GM21526 (cell line): ENCODE data around the gene SCAP.

Source experiments
- ATAC-seq: cut with Tn5 transposase; IDR thresholded peaks from one replicate; pipeline ENCODE4 v1.9.1; 2021; ENCODE audit warnings: moderate library complexity; ENCODE audit not compliant: unreplicated experiment, low FRiP score

Gene SCAP

DNA sequence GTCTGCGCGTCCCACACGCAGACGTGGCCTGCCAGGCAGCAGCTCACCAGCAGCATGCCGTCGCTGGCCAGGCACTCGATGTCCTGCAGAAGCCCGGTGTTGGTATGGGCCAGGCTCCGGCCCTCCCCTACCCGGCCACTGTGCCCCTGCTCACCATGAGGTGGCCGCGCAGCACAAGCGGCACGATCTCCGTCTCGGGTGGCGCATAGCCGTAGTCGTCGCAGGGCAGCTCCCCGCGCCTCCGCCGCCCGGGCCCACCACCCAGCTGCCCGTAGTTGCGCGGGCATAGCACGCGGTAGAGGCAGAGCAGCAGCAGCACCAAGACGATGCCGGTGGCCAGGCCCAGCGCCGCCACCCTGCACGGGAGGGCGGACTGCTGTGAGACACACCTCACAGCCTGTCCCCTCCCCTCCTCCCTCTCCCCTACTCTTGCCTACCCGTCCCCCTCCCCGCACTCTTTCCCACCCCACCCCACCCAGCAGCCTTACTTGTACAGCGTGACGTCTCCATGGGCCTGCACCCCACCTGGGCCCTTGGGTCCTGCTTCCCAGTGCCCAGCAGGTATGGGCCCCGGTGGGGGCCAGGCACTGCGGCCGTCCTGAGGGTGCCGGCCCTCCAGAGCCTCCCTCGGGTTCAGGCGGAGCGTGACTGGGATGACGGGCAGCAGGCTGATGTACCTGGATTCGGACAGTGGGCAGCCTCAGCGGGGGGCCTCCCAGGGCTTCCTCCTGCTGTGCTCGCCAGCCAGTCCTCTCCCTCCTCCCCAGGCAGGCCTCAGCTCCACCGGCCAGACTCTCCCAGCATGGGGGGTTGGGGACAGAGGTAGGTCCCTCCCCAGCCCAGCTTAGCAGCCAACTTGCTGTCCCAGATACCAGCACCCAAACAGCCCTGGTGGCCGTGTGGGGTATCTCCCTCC, 57.3 kb downstream of the SCAP start:
- no peak for ATAC-seq

DNA sequence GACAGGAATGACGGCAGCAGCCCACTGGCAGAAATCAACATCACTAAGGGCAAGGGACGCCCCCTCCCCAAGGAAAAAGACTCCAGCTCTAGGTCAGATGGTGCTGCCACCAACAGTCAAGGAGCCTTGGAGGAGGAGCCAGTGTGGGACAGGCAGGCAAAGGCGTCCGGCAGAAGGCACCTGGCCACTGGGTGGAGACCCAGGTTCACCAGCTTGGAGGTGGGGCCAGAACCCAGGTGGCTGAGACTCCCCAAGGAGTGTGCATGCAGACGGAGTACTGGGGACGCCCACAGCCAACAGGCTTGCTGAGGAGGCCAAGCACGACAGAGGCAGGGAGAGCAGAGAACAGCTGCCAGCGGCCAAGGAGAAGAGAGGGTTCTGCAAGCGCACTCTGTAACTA, 59.7 kb downstream of the SCAP start:
- ATAC-seq, result no peak

- no peak for ATAC-seq
Measured at GRCh38 chr3:47414666-47415587, 60.8 kb downstream of the SCAP start.

DNA sequence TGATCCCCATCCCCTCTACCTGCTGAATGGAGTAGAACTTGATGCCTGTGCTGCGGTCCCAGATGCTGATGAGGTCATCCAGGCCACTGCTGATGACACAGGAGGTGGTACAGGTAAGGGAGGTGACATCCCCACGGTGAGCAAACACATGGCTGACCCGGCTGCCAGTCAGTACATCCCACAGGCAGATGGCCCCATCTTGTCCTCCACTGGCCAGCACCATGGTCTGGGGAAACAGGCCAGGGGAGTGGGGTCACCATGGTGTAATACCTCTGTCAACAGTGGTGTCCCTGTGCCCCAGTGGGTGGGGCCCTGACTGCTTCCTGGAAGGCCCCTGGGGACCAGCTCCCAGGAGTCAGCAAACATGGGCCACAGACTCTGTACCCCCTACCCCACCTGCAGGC, 61.6 kb downstream of the SCAP start:
- no peak for ATAC-seq

DNA sequence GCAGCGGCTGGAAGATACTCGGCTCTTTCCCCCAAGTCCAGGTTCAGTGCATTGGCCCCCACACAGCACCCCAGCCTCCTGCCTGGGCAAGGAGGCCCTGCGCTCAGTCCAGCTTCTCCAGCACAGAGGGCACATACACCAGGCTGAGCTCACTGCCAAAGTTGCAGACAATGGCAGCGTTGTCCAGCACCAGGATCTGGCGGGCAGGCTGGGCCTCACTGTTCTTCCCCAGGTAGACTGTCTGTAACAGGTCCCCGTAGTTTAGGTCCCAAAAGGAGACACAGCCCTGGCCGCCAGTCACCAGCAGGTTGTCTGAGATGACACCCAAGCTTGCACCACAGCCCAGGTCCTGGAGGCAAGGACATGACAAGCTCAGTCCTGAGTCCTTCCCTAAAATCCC, 62.0 kb downstream of the SCAP start:
- ATAC-seq, result no peak

DNA sequence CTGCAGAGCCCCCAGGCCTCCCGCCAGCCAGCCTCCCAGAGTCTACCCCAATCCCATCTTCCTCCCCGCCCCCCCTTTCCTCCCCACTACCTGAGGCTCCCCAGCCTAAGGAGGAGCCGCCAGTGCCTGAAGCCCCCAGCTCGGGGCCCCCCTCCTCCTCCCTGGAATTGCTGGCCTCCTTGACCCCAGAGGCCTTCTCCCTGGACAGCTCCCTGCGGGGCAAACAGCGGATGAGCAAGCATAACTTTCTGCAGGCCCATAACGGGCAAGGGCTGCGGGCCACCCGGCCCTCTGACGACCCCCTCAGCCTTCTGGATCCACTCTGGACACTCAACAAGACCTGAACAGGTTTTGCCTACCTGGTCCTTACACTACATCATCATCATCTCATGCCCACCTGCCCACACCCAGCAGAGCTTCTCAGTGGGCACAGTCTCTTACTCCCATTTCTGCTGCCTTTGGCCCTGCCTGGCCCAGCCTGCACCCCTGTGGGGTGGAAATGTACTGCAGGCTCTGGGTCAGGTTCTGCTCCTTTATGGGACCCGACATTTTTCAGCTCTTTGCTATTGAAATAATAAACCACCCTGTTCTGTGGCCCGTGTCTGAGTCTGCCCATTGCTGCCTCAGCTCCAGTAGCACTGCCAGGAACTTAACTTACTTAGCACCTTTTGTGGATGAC, 62.8 kb downstream of the SCAP start:
- no peak for ATAC-seq

GRCh38 chr3:47412453-47412756, 63.3 kb downstream of the SCAP start:
- ATAC-seq, result no peak

DNA sequence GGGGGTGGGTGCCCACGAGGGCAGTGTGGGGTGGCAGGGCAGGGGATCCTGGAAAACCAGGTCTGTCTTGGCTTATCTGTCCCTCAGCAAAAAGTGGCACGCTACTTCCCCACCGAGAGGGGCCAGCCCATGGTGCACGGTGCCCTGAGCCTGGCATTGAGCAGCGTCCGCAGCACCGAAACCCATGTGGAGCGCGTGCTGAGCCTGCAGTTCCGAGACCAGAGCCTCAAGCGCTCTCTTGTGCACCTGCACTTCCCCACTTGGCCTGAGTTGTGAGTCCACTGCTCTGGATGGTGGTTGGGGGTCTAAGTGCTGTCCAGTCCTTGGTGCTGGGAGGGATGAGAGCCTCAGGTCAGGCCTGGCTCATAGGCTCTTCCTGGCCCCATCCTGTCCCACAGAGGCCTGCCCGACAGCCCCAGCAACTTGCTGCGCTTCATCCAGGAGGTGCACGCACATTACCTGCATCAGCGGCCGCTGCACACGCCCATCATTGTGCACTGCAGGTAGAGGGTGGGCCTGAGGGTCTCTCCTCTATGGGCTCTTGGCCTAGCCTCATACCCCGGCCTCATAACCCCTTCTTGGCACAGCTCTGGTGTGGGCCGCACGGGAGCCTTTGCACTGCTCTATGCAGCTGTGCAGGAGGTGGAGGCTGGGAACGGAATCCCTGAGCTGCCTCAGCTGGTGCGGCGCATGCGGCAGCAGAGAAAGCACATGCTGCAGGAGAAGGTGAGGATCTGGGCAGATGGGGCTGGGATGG, 63.9 kb downstream of the SCAP start:
- ATAC-seq, result no peak

DNA sequence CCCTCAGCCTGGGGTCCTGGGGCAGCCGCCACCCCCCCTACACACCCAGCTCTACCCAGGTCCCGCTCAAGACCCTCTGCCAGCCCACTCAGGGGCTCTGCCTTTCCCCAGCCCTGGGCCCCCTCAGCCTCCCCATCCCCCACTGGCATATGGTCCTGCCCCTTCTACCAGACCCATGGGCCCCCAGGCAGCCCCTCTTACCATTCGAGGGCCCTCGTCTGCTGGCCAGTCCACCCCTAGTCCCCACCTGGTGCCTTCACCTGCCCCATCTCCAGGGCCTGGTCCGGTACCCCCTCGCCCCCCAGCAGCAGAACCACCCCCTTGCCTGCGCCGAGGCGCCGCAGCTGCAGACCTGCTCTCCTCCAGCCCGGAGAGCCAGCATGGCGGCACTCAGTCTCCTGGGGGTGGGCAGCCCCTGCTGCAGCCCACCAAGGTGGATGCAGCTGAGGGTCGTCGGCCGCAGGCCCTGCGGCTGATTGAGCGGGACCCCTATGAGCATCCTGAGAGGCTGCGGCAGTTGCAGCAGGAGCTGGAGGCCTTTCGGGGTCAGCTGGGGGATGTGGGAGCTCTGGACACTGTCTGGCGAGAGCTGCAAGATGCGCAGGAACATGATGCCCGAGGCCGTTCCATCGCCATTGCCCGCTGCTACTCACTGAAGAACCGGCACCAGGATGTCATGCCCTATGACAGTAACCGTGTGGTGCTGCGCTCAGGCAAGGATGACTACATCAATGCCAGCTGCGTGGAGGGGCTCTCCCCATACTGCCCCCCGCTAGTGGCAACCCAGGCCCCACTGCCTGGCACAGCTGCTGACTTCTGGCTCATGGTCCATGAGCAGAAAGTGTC, 64.7 kb downstream of the SCAP start:
- ATAC-seq, result no peak

DNA sequence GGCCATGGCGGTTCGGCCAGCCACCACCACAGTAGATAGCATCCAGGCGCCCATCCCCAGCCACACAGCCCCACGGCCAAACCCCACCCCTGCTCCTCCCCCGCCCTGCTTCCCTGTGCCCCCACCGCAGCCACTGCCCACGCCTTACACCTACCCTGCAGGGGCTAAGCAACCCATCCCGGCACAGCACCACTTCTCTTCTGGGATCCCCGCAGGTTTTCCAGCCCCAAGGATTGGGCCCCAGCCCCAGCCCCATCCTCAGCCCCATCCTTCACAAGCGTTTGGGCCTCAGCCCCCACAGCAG, 65.4 kb downstream of the SCAP start:
- ATAC-seq, result no peak

GRCh38 chr3:47409688-47410416, 65.9 kb downstream of the SCAP start:
- ATAC-seq, result no peak

- no peak for ATAC-seq
Measured at GRCh38 chr3:47409284-47409683, 66.5 kb downstream of the SCAP start.

- ATAC-seq, result no peak
Measured at GRCh38 chr3:47408839-47409229, 66.9 kb downstream of the SCAP start.

- ATAC-seq, result no peak
Measured at GRCh38 chr3:47407896-47408838, 67.6 kb downstream of the SCAP start.

DNA sequence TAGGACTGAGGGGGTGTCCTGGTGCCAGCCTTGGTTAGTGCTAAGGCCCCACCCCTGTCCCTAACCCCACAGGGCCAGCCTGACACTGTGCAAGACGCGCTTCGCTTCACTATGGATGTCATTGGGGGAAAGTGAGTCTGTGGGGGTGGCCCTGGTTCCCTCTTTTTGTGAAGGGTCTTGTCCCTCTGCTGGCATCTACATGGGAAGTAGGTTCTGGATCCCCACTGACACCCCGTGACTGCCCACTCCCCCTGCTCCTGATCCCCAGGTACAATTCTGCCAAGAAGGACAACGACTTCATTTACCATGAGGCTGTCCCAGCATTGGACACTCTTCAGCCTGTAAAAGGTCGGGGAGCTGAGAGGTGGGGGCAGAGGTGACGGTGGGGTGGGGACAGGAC, 68.5 kb downstream of the SCAP start:
- ATAC-seq, result no peak

GRCh38 chr3:47406762-47407149, 69.0 kb downstream of the SCAP start:
- ATAC-seq, result no peak

DNA sequence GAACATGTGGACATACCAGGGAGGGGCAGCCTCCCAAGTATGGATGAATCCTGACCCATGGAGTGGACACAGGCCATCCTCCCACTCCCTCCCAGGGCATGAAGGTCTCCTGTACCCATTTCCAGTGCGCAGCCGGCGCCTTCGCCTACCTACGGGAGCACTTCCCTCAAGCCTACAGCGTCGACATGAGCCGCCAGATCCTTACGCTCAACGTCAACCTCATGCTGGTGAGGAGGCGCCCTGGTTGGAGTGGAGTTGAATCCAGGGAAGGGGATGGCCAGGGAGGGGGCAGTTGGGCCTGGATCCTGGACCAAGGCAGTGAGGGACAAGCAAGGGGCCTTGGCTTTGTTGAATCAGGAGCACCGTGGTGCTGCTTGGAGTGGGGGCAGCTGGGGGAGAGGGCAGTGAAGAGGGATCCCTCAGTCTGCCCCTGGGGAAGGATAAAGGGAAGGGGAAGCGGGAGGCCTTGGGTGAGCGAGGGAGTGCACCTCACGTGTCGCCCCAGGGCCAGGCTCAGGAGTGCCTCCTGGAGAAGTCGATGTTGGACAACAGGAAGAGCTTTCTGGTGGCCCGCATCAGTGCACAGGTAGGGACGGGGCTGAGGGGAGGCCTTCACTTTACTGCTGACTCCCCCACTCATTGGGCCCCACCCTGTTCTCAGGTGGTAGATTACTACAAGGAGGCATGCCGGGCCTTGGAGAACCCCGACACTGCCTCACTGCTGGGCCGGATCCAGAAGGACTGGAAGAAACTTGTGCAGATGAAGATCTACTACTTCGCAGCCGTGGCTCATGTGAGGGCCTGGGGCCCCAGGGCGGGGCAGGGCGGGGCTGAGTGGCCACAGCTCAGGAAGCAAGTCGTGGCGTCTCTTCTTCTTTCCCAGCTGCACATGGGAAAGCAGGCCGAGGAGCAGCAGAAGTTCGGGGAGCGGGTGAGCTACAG, 69.7 kb downstream of the SCAP start:
- ATAC-seq, result no peak
